Small intestine (tissue), 7 donors: ENCODE results near the gene B4GALT6. TPM values are rescaled to one million over a fixed set of nuclear protein-coding genes. Genes with fewer than 3 reads are reported as not detected.

Source experiments
- DNase-seq, 2 donors: peaks; one replicate each; pipeline versions ENCODE4 v3.0.0 to v3.0.0-alpha.2; 2013
- FAIRE-seq: peaks from 2 replicates; lab custom pipeline; 2012; peaks lifted over from hg19 to GRCh38; lab: Jason Lieb, UNC
- H3K27ac ChIP-seq, 3 donors: one replicate each; pipeline ENCODE4 v1.5.1; 2013; ENCODE audit warnings: low read length in 2 of 3, mild to moderate bottlenecking in 2 of 3, control low read depth in 1 of 3, inconsistent platforms in 1 of 3, low read depth in 1 of 3, moderate library complexity in 1 of 3
- H3K27me3 ChIP-seq, 3 donors: one replicate each; pipeline ENCODE4 v1.6.1; 2013; ENCODE audit warnings: low read length in 3 of 3, inconsistent platforms in 1 of 3; ENCODE audit not compliant: control insufficient read depth in 3 of 3, insufficient read depth in 3 of 3
- H3K36me3 ChIP-seq, 3 donors: one replicate each; pipeline ENCODE4 v1.6.1; 2013; ENCODE audit warnings: low read length in 3 of 3, inconsistent platforms in 1 of 3, low read depth in 1 of 3, mild to moderate bottlenecking in 1 of 3, moderate library complexity in 1 of 3; ENCODE audit not compliant: control insufficient read depth in 3 of 3, insufficient read depth in 2 of 3
- H3K4me1 ChIP-seq, 3 donors: one replicate each; pipeline ENCODE4 v1.6.1; 2013; ENCODE audit warnings: low read length in 2 of 3, inconsistent platforms in 1 of 3, low read depth in 1 of 3, mild to moderate bottlenecking in 1 of 3, moderate library complexity in 1 of 3; ENCODE audit not compliant: control insufficient read depth in 3 of 3, insufficient read depth in 2 of 3
- H3K4me3 ChIP-seq, 3 donors: one replicate each; pipeline ENCODE4 v1.5.1; 2013; ENCODE audit warnings: low read length in 3 of 3, control low read depth in 1 of 3, inconsistent platforms in 1 of 3, low read depth in 1 of 3, mild to moderate bottlenecking in 1 of 3, moderate library complexity in 1 of 3
- H3K9me3 ChIP-seq, 2 donors: one replicate each; pipeline ENCODE4 v1.6.1; 2013; ENCODE audit warnings: low read depth in 1 of 2, low read length in 1 of 2; ENCODE audit not compliant: control insufficient read depth in 2 of 2, insufficient read depth in 1 of 2
- WGBS, 3 donors: extraction: QIAGEN DNeasy Blood & Tissue Kit; methylation state at CpG; one replicate each; pipeline ENCODE4 v1.1.7; 2013; 5-methylcytosine and 5-hydroxymethylcytosine counted together
- polyA plus RNA-seq, 4 donors: library from polyadenylated mRNA; stranded (reverse) in 3 of 4; unstranded in 1 of 4; fragments of 200-250 nt in 3 of 4; fragments of 120-200 nt in 1 of 4; gene quantifications; one replicate each; pipeline versions ENCODE4 v1.2.1 to v1.2.3, GENCODE V29; 2013
- donor health status: healthy with polysubstance abuse.
- donor health status: control.
- donor health status: control.
- donor health status: Bipolar disorder and iron deficiency.
- donor health status: healthy.

B4GALT6 gene
- polyA plus RNA-seq, 4 donors = 4.7 to 10.3 (median 8.1) TPM

- 95 to 100% (median 97%) methylated on average over 1 of the region's 1 CpG for WGBS, 3 donors
- no peaks in the 10 kb centered on the region for H3K4me1 ChIP-seq
- peaks cover 0 to 9% (median 2%) of the 10 kb centered on the region in 3 donors for H3K36me3 ChIP-seq
- H3K9me3 ChIP-seq = peaks cover 0 to 2% of the 10 kb centered on the region in 2 donors
- H3K27me3 ChIP-seq = no peaks in the 10 kb centered on the region
- no peak for FAIRE-seq
- no peak for DNase-seq
- no peak overlapping the region for H3K4me3 ChIP-seq
- no peak overlapping the region for H3K27ac ChIP-seq
These were observed 52.9 kb downstream of the B4GALT6 start for GRCh38 chr18:31631526-31631925.

GRCh38 chr18:31630549-31630948, 53.8 kb downstream of the B4GALT6 start:
- H3K9me3 ChIP-seq = peaks cover 0 to 5% of the 10 kb centered on the region in 2 donors

GRCh38 chr18:31626409-31626808, 58.0 kb downstream of the B4GALT6 start:
- DNase-seq (no peak), FAIRE-seq (no peak)
- WGBS, 3 donors = 97 to 98% (median 97%) methylated on average over 6 of the region's 6 CpGs

More at GRCh38 chr18:31630549-31630948, 53.8 kb downstream of the B4GALT6 start:
- FAIRE-seq = no peak
- H3K27ac ChIP-seq = no peak overlapping the region
- H3K36me3 ChIP-seq = peaks cover 0 to 12% (median 2%) of the 10 kb centered on the region in 3 donors
- H3K4me3 ChIP-seq = no peak overlapping the region
- 90 to 96% (median 93%) methylated on average over 4 of the region's 4 CpGs for WGBS, 3 donors
- no peaks in the 10 kb centered on the region for H3K4me1 ChIP-seq
- no peak for DNase-seq
- no peaks in the 10 kb centered on the region for H3K27me3 ChIP-seq

GRCh38 chr18:31624892-31625640, 59.3 kb downstream of the B4GALT6 start:
- Histone ChIP-seq H3K9me3 (peaks cover 0 to 5% of the 10 kb centered on the region in 2 donors), H3K4me3 (no peak overlapping the region), H3K4me1 (no peaks in the 10 kb centered on the region), H3K36me3 (peaks cover 0 to 11% (median 0%) of the 10 kb centered on the region in 3 donors), H3K27ac (no peak overlapping the region), H3K27me3 (no peaks in the 10 kb centered on the region)
- DNase-seq (no peak), FAIRE-seq (no peak)
- 86 to 89% (median 89%) methylated on average over 13 of the region's 13 CpGs for WGBS, 3 donors

More at GRCh38 chr18:31626409-31626808, 58.0 kb downstream of the B4GALT6 start:
- no peaks in the 10 kb centered on the region for H3K27me3 ChIP-seq
- no peaks in the 10 kb centered on the region for H3K4me1 ChIP-seq
- H3K36me3 ChIP-seq = peaks cover 0 to 15% (median 2%) of the 10 kb centered on the region in 3 donors
- no peak overlapping the region for H3K4me3 ChIP-seq
- H3K9me3 ChIP-seq = peaks cover 0 to 5% of the 10 kb centered on the region in 2 donors
- no peak overlapping the region for H3K27ac ChIP-seq

GRCh38 chr18:31619291-31619690, 65.1 kb downstream of the B4GALT6 start:
- H3K27me3 ChIP-seq = no peaks in the 10 kb centered on the region
- DNase-seq (no peak), FAIRE-seq (no peak)
- H3K4me1 ChIP-seq = no peaks in the 10 kb centered on the region
- no peaks in the 10 kb centered on the region for H3K9me3 ChIP-seq
- H3K27ac ChIP-seq = no peak overlapping the region
- no peaks in the 10 kb centered on the region for H3K36me3 ChIP-seq
- no peak overlapping the region for H3K4me3 ChIP-seq

GRCh38 chr18:31618801-31619200, 65.6 kb downstream of the B4GALT6 start:
- Histone ChIP-seq H3K9me3 (no peaks in the 10 kb centered on the region), H3K36me3 (no peaks in the 10 kb centered on the region), H3K4me1 (no peaks in the 10 kb centered on the region), H3K27me3 (no peaks in the 10 kb centered on the region), H3K27ac (no peak overlapping the region), H3K4me3 (no peak overlapping the region)
- DNase-seq = no peak
- WGBS, 3 donors = 91 to 93% (median 93%) methylated on average over 5 of the region's 5 CpGs
- no peak for FAIRE-seq

- WGBS, 3 donors = 31 to 52% (median 36%) methylated on average over 5 of the region's 5 CpGs
- FAIRE-seq (no peak), DNase-seq (peak in 1 of 2 donors; percentile 18)
- no peak overlapping the region for H3K4me3 ChIP-seq
- H3K4me1 ChIP-seq = no peaks in the 10 kb centered on the region
- H3K36me3 ChIP-seq = no peaks in the 10 kb centered on the region
- no peaks in the 10 kb centered on the region for H3K9me3 ChIP-seq
- no peak overlapping the region for H3K27ac ChIP-seq
- H3K27me3 ChIP-seq = no peaks in the 10 kb centered on the region
These were observed 67.2 kb downstream of the B4GALT6 start for GRCh38 chr18:31617031-31617717.

- no peak overlapping the region for H3K27ac ChIP-seq
- FAIRE-seq (no peak), DNase-seq (no peak)
- no peaks in the 10 kb centered on the region for H3K9me3 ChIP-seq
- WGBS, 3 donors = 85 to 92% (median 88%) methylated on average over 4 of the region's 4 CpGs
- no peaks in the 10 kb centered on the region for H3K27me3 ChIP-seq
- no peaks in the 10 kb centered on the region for H3K36me3 ChIP-seq
- no peak overlapping the region for H3K4me3 ChIP-seq
- no peaks in the 10 kb centered on the region for H3K4me1 ChIP-seq
These were observed 67.8 kb downstream of the B4GALT6 start for GRCh38 chr18:31616586-31616985.
